ENCODE results near the gene CSE1L. TPM values are rescaled to one million over a fixed set of nuclear protein-coding genes. Genes with fewer than 3 reads are reported as not detected.

The CSE1L gene
- polyA plus RNA-seq, 1 donor from 2014 or later: 74.2 TPM

DNA sequence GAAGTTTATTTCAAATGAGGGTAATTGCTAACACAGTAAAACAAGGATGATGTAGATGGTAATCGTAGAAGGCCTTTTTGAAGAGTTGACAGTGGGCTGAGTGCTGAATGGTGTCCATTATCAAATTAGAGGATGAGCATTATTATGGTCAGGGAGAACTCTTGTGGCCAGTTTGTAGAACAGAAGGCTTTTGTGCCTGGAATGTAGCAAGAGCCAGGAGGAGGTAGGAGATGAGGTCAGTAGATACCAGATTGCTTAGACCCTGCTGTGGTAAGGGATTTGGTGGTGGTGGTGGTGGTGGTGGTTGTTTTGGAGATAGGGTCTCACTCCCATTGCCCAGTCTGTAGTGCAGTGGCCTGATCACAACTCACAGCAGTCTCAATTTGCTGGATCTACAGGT, 6.2 kb downstream of the CSE1L start:
- no peak overlapping the region for H2AFZ ChIP-seq (ENCODE audit: low read depth, low read length)
- H4K20me1 ChIP-seq (ENCODE audit: insufficient read depth): no peaks in the 10 kb centered on the region
- TF ChIP-seq REST (IDR thresholded peaks at IDR 0.05; ENCODE audit: borderline replicate concordance) (no peak), TAF1 (IDR thresholded peaks at IDR 0.05; ENCODE audit: low read depth) (no peak), RAD21 (conservative IDR thresholded peaks at IDR 0.05) (no peak), POLR2AphosphoS5 (IDR thresholded peaks at IDR 0.05) (no peak), MXI1 (conservative IDR thresholded peaks at IDR 0.05; ENCODE audit: poor library complexity, severe bottlenecking) (no peak), EZH2 (IDR thresholded peaks at IDR 0.05; ENCODE audit: borderline replicate concordance, insufficient read depth, low read length, poor library complexity, severe bottlenecking) (no peak), EP300 (conservative IDR thresholded peaks at IDR 0.05; ENCODE audit: poor library complexity, severe bottlenecking) (no peak), SMC3 (conservative IDR thresholded peaks at IDR 0.05; ENCODE audit: poor library complexity) (no peak)
- TF ChIP-seq, protein P1, sequence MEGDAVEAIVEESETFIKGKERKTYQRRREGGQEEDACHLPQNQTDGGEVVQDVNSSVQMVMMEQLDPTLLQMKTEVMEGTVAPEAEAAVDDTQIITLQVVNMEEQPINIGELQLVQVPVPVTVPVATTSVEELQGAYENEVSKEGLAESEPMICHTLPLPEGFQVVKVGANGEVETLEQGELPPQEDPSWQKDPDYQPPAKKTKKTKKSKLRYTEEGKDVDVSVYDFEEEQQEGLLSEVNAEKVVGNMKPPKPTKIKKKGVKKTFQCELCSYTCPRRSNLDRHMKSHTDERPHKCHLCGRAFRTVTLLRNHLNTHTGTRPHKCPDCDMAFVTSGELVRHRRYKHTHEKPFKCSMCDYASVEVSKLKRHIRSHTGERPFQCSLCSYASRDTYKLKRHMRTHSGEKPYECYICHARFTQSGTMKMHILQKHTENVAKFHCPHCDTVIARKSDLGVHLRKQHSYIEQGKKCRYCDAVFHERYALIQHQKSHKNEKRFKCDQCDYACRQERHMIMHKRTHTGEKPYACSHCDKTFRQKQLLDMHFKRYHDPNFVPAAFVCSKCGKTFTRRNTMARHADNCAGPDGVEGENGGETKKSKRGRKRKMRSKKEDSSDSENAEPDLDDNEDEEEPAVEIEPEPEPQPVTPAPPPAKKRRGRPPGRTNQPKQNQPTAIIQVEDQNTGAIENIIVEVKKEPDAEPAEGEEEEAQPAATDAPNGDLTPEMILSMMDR (IDR thresholded peaks at IDR 0.05; ENCODE audit: poor library complexity, severe bottlenecking): no peak
- H3K9me3 ChIP-seq (ENCODE audit: low read length): no peaks in the 10 kb centered on the region
- H3K27me3 ChIP-seq (ENCODE audit: insufficient read depth, low read depth, low read length): no peaks in the 10 kb centered on the region
- H3K79me2 ChIP-seq (replicated peaks; ENCODE audit: insufficient read depth, low read length): peaks cover 99% of the 10 kb centered on the region
- no peaks in the 10 kb centered on the region for H3K9me2 ChIP-seq (ENCODE audit: insufficient read depth, low read length)
- no peak overlapping the region for H3K4me3 ChIP-seq (ENCODE audit: low read length)
- H3K36me3 ChIP-seq (ENCODE audit: insufficient read depth, low read length): no peaks in the 10 kb centered on the region
- no peak overlapping the region for H3K4me2 ChIP-seq (ENCODE audit: low read length)
- no peak overlapping the region for H3K9ac ChIP-seq (ENCODE audit: low read length)
- no peak overlapping the region for H3K27ac ChIP-seq (ENCODE audit: low read length)
- no peaks in the 10 kb centered on the region for H3F3A ChIP-seq (ENCODE audit: insufficient read depth, low read length, poor library complexity, severe bottlenecking)

DNA sequence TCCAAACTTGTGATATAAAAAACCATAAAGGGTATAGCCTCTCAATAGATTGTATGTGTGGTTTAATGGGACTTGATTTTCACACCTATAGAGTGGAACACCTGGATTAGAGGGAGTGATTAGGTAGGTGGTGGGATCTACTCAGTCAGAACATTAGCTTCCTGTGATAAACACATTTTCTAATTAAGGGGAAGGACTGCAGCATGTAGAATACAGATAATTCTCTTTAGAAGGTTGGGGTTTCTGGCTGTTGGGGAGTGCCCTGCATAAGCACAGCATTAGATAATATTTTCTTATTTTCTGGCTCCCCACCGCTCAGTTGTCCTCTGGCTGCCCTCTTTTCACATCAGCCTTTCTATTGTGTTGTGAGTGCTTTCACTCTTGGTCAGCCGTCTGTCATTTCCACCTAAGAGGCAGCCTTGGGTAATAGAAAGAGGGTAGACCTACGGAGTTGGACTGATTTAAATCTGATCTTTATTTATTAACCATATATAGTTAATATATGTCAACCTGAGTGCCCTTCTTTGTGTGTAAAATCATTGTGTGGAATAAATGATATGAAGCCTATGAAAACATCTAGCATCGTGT, 8.0 kb downstream of the CSE1L start:
- Histone ChIP-seq H3K4me3 (ENCODE audit: low read length) (no peak overlapping the region), H3K9me2 (ENCODE audit: insufficient read depth, low read length) (no peaks in the 10 kb centered on the region), H4K20me1 (ENCODE audit: insufficient read depth) (no peaks in the 10 kb centered on the region), H3K79me2 (replicated peaks; ENCODE audit: insufficient read depth, low read length) (peaks cover 94% of the 10 kb centered on the region), H3K27ac (ENCODE audit: low read length) (no peak overlapping the region), H2AFZ (ENCODE audit: low read depth, low read length) (no peak overlapping the region), H3K27me3 (ENCODE audit: insufficient read depth, low read depth, low read length) (no peaks in the 10 kb centered on the region), H3F3A (ENCODE audit: insufficient read depth, low read length, poor library complexity, severe bottlenecking) (no peaks in the 10 kb centered on the region), H3K9me3 (ENCODE audit: low read length) (no peaks in the 10 kb centered on the region), H3K9ac (ENCODE audit: low read length) (no peak overlapping the region), H3K36me3 (ENCODE audit: insufficient read depth, low read length) (no peaks in the 10 kb centered on the region), H3K4me2 (ENCODE audit: low read length) (no peak overlapping the region)
- TF ChIP-seq SMC3 (conservative IDR thresholded peaks at IDR 0.05; ENCODE audit: poor library complexity): no peak
- no peak for TF ChIP-seq EP300 (conservative IDR thresholded peaks at IDR 0.05; ENCODE audit: poor library complexity, severe bottlenecking)
- TF ChIP-seq POLR2AphosphoS5 (IDR thresholded peaks at IDR 0.05): no peak
- TF ChIP-seq, protein P1 (IDR thresholded peaks at IDR 0.05; ENCODE audit: poor library complexity, severe bottlenecking): no peak
- no peak for TF ChIP-seq MXI1 (conservative IDR thresholded peaks at IDR 0.05; ENCODE audit: poor library complexity, severe bottlenecking)
- no peak for TF ChIP-seq TAF1 (IDR thresholded peaks at IDR 0.05; ENCODE audit: low read depth)
- no peak for TF ChIP-seq REST (IDR thresholded peaks at IDR 0.05; ENCODE audit: borderline replicate concordance)
- TF ChIP-seq EZH2 (IDR thresholded peaks at IDR 0.05; ENCODE audit: borderline replicate concordance, insufficient read depth, low read length, poor library complexity, severe bottlenecking): no peak
- no peak for TF ChIP-seq RAD21 (conservative IDR thresholded peaks at IDR 0.05)
